HEK293 (cell line): ENCODE results near the gene RIPK3.

ENCODE experiments used
- CTCF ChIA-PET: fragments of 350-600 bp; formaldehyde crosslinking; extraction: SDS; loops from one replicate; lab custom pipeline; 2021; ENCODE audit warnings: antibody characterized with exemption; lab: Yijun Ruan, JAX
- POLR2A ChIA-PET: fragments of 300-600 bp; formaldehyde crosslinking; extraction: SDS; loops from one replicate; lab custom pipeline; 2020; ENCODE audit warnings: antibody characterized with exemption, inconsistent platforms; lab: Yijun Ruan, JAX
- H3K27ac ChIP-seq: fragments of 200-500 bp; sonication (Bioruptor generic); 2 replicates; pipeline ENCODE4 v1.5.1; 2014; ENCODE audit warnings: low read depth, low read length, control low read depth, inconsistent platforms; ENCODE audit errors: extremely low read depth
- H3K36me3 ChIP-seq, 2 experiments: fragments of 200-500 bp in 1 of 2; sonication (Bioruptor generic) in 1 of 2; 1 replicate in 1 of 2; 2 replicates in 1 of 2; pipeline ENCODE4 v1.5.1; 2014 to 2017; ENCODE audit warnings: inconsistent platforms in 2 of 2, low read length in 2 of 2; ENCODE audit not compliant: control insufficient read depth in 2 of 2, insufficient read depth in 1 of 2
- H3K4me1 ChIP-seq: fragments of 200-500 bp; sonication (Bioruptor generic); 2 replicates; pipeline ENCODE4 v1.5.1; 2014; ENCODE audit warnings: mild to moderate bottlenecking, low read length, inconsistent platforms; ENCODE audit not compliant: control insufficient read depth, insufficient read depth
- H3K4me3 ChIP-seq: 2 replicates; pipeline ENCODE4 v1.5.1; 2011; ENCODE audit warnings: low read depth, mild to moderate bottlenecking, control low read depth, low read length, moderate library complexity
- H3K9me3 ChIP-seq: fragments of 200-500 bp; sonication (Bioruptor generic); 2 replicates; pipeline ENCODE4 v1.5.1; 2014; ENCODE audit warnings: low read depth, low read length, inconsistent platforms; ENCODE audit not compliant: control insufficient read depth, insufficient read depth
- ATF2 ChIP-seq: fragments of 450-650 bp; formaldehyde crosslinking; IDR thresholded peaks from 2 replicates; pipeline ENCODE4 v1.5.1; 2016; ENCODE audit warnings: missing biosample characterization, missing genetic modification characterization, low read depth
- KLF9 ChIP-seq: fragments of 450-650 bp; formaldehyde crosslinking; IDR thresholded peaks from 2 replicates; pipeline ENCODE4 v1.5.1; 2016; ENCODE audit warnings: missing biosample characterization, missing genetic modification characterization, low read depth
- PRDM1 ChIP-seq: fragments of 450-650 bp; formaldehyde crosslinking; IDR thresholded peaks from 2 replicates; pipeline ENCODE4; 2016; ENCODE audit warnings: missing biosample characterization, missing genetic modification characterization
- PRDM6 ChIP-seq: fragments of 450-650 bp; formaldehyde crosslinking; IDR thresholded peaks from 2 replicates; pipeline ENCODE4 v1.5.1; 2017; ENCODE audit warnings: missing biosample characterization, missing genetic modification characterization
- TCF7L2 ChIP-seq: IDR thresholded peaks from 2 replicates; pipeline ENCODE4 v1.6.1; 2011; ENCODE audit warnings: low read depth, mild to moderate bottlenecking, inconsistent platforms, low read length, moderate library complexity, borderline replicate concordance
- ZBTB11 ChIP-seq: fragments of 450-650 bp; formaldehyde crosslinking; conservative IDR thresholded peaks from 2 replicates; pipeline ENCODE4 v1.5.1; 2016; ENCODE audit warnings: low read depth, missing biosample characterization, missing genetic modification characterization
- ZBTB7A ChIP-seq: fragments of 450-650 bp; formaldehyde crosslinking; IDR thresholded peaks from 2 replicates; pipeline ENCODE4 v1.5.1; 2016; ENCODE audit warnings: low read depth, missing biosample characterization, missing genetic modification characterization
- ZFHX2 ChIP-seq: fragments of 450-650 bp; formaldehyde crosslinking; conservative IDR thresholded peaks from 2 replicates; pipeline ENCODE4 v1.5.1; 2016; ENCODE audit warnings: missing biosample characterization, missing genetic modification characterization
- ZFP3 ChIP-seq: fragments of 450-650 bp; formaldehyde crosslinking; IDR thresholded peaks from 2 replicates; pipeline ENCODE4 v1.5.1; 2016; ENCODE audit warnings: low read depth, missing biosample characterization, missing genetic modification characterization
- ZNF114 ChIP-seq: fragments of 450-650 bp; formaldehyde crosslinking; IDR thresholded peaks from 2 replicates; pipeline ENCODE4 v1.5.0; 2017; ENCODE audit warnings: missing biosample characterization, missing genetic modification characterization
- ZNF239 ChIP-seq: fragments of 450-650 bp; formaldehyde crosslinking; IDR thresholded peaks from 2 replicates; pipeline ENCODE4 v1.5.1; 2016; ENCODE audit warnings: missing biosample characterization, missing genetic modification characterization
- ZNF248 ChIP-seq: fragments of 450-650 bp; formaldehyde crosslinking; IDR thresholded peaks from 2 replicates; pipeline ENCODE4 v1.5.1; 2017; ENCODE audit warnings: missing biosample characterization, missing genetic modification characterization
- ZNF311 ChIP-seq: fragments of 450-650 bp; formaldehyde crosslinking; IDR thresholded peaks from 2 replicates; pipeline ENCODE4 v1.5.1; 2017; ENCODE audit warnings: missing biosample characterization, missing genetic modification characterization, borderline replicate concordance
- ZNF362 ChIP-seq: fragments of 450-650 bp; formaldehyde crosslinking; IDR thresholded peaks from 2 replicates; pipeline ENCODE4 v1.5.1; 2016; ENCODE audit warnings: missing biosample characterization, missing genetic modification characterization
- ZNF416 ChIP-seq: fragments of 450-650 bp; formaldehyde crosslinking; IDR thresholded peaks from 2 replicates; pipeline ENCODE4 v1.5.1; 2016; ENCODE audit warnings: missing biosample characterization, missing genetic modification characterization
- ZNF513 ChIP-seq: fragments of 450-650 bp; IDR thresholded peaks from 2 replicates; pipeline ENCODE4 v1.5.1; 2018; ENCODE audit warnings: missing biosample characterization, missing genetic modification characterization
- ZNF555 ChIP-seq: fragments of 450-650 bp; formaldehyde crosslinking; conservative IDR thresholded peaks from 2 replicates; pipeline ENCODE4 v1.5.1; 2017; ENCODE audit warnings: missing biosample characterization, mild to moderate bottlenecking, missing genetic modification characterization, inconsistent platforms
- ZNF600 ChIP-seq: fragments of 450-650 bp; formaldehyde crosslinking; IDR thresholded peaks from 2 replicates; pipeline ENCODE4 v1.5.1; 2016; ENCODE audit warnings: missing biosample characterization, missing genetic modification characterization
- ZNF629 ChIP-seq: fragments of 450-650 bp; formaldehyde crosslinking; IDR thresholded peaks from 2 replicates; pipeline ENCODE4 v1.5.1; 2017; ENCODE audit warnings: missing biosample characterization, missing genetic modification characterization
- ZSCAN16 ChIP-seq: fragments of 450-650 bp; formaldehyde crosslinking; IDR thresholded peaks from 2 replicates; pipeline ENCODE4 v1.5.1; 2016; ENCODE audit warnings: missing biosample characterization, missing genetic modification characterization

The RIPK3 gene

GRCh38 chr14:24351517-24351916 lies 11.7 kb upstream of the RIPK3 start:
- no peaks in the 10 kb centered on the region for H3K36me3 ChIP-seq
- no peaks in the 10 kb centered on the region for H3K4me1 ChIP-seq
- no peak for TF ChIP-seq ZNF416 (tag by site-specific recombination)
- peak; percentile 46; the same call in 1 of the 2 replicates for TF ChIP-seq ZNF600 (tag by site-specific recombination)
- ChIA-PET CTCF (interaction anchor here (0.9 to 2.2 kb wide), 11 partner anchors 10 to 89 kb away, joined by 3 to 13 read pairs (median 5); partner anchors contain the start of genes ADCY4 and TGM1), POLR2A (no interaction called here)
- H3K9me3 ChIP-seq = no peaks in the 10 kb centered on the region
- no peak overlapping the region for H3K27ac ChIP-seq
- H3K4me3 ChIP-seq = no peak overlapping the region

- no peak overlapping the region for H3K4me3 ChIP-seq
- POLR2A ChIA-PET = no interaction called here
- TF ChIP-seq TCF7L2 (no peak), ZNF248 (tag by site-specific recombination) (no peak), ZNF629 (no peak), ZNF362 (no peak), ZNF311 (tag by site-specific recombination) (no peak), ZNF513 (tag by site-specific recombination) (no peak), ZNF239 (tag by site-specific recombination) (no peak), PRDM6 (tag by site-specific recombination) (no peak), ATF2 (tag by site-specific recombination) (no peak), ZNF600 (tag by site-specific recombination) (no peak), KLF9 (tag by site-specific recombination) (no peak), ZNF555 (tag by site-specific recombination) (no peak), ZFP3 (tag by site-specific recombination) (no peak), ZBTB11 (tag by site-specific recombination) (no peak), ZSCAN16 (no peak), ZBTB7A (no peak), ZNF114 (tag by site-specific recombination) (no peak), ZFHX2 (tag by site-specific recombination) (no peak), PRDM1 (no peak)
- no peaks in the 10 kb centered on the region for H3K36me3 ChIP-seq
- no peak overlapping the region for H3K27ac ChIP-seq
- CTCF ChIA-PET = interaction anchor here (0.6 to 1.6 kb wide), 3 partner anchors 16 to 94 kb away, joined by 3 to 9 read pairs (median 3); partner anchors contain the start of gene CIDEB
- no peaks in the 10 kb centered on the region for H3K4me1 ChIP-seq
- no peaks in the 10 kb centered on the region for H3K9me3 ChIP-seq
These were observed 10.0 kb upstream of the RIPK3 start for GRCh38 chr14:24349742-24350141.
